GM23338 (cell line): ENCODE data around the gene CTSC. TPM values are rescaled to one million over a fixed set of nuclear protein-coding genes. Genes with fewer than 3 reads are reported as not detected.
A peak's percentile ranks its signal among the peaks of the same experiment; 100 is the strongest.

Experiments used
- ATAC-seq: fragments of 200-7000 bp; cut with Tn5 transposase; 3 replicates; pipeline ENCODE4 v1.9.1; 2020
- DNase-seq: peaks from one replicate; pipeline ENCODE4 v3.0.0-alpha.2; 2015; ENCODE audit warnings: low spot score
- H2AFZ ChIP-seq: fragments of 200-600 bp; sonication (generic); 2 replicates; pipeline ENCODE4 v1.8.0; 2016; ENCODE audit warnings: antibody characterized with exemption, mild to moderate bottlenecking, moderate library complexity
- H3F3A ChIP-seq: fragments of 200-600 bp; sonication (generic); replicated peaks from 2 replicates; pipeline ENCODE4 v1.8.0; 2017; ENCODE audit warnings: antibody characterized with exemption, mixed run types, low read depth
- H3K27ac ChIP-seq: fragments of 200-600 bp; sonication (generic); 2 replicates; pipeline ENCODE4 v1.6.1; 2016; ENCODE audit warnings: low read depth
- H3K27me3 ChIP-seq: fragments of 200-600 bp; sonication (generic); 2 replicates; pipeline ENCODE4 v1.8.0; 2016; ENCODE audit warnings: mild to moderate bottlenecking, mixed run types, moderate library complexity; ENCODE audit not compliant: insufficient read depth
- H3K36me3 ChIP-seq: fragments of 200-600 bp; sonication (generic); 2 replicates; pipeline ENCODE4 v1.8.0; 2016; ENCODE audit warnings: mild to moderate bottlenecking; ENCODE audit not compliant: insufficient read depth
- H3K4me1 ChIP-seq: fragments of 200-600 bp; sonication (generic); 2 replicates; pipeline ENCODE4 v1.8.0; 2016; ENCODE audit warnings: mild to moderate bottlenecking, moderate library complexity; ENCODE audit not compliant: insufficient read depth
- H3K4me2 ChIP-seq: fragments of 200-600 bp; sonication (generic); 2 replicates; pipeline ENCODE4 v1.7.1; 2017; ENCODE audit warnings: mixed run types
- H3K4me3 ChIP-seq: fragments of 200-600 bp; sonication (generic); 2 replicates; pipeline ENCODE4 v1.6.1; 2016; ENCODE audit warnings: mixed run types
- H3K79me2 ChIP-seq: fragments of 200-600 bp; sonication (generic); replicated peaks from 2 replicates; pipeline ENCODE4 v1.8.0; 2017; ENCODE audit warnings: mild to moderate bottlenecking; ENCODE audit not compliant: insufficient read depth
- H3K9me2 ChIP-seq: fragments of 200-600 bp; sonication (generic); 2 replicates; pipeline ENCODE4 v1.8.0; 2017; ENCODE audit not compliant: insufficient read depth
- H4K20me1 ChIP-seq: fragments of 200-600 bp; sonication (generic); replicated peaks from 2 replicates; pipeline ENCODE4 v1.8.0; 2017; ENCODE audit warnings: mild to moderate bottlenecking; ENCODE audit not compliant: insufficient read depth
- H3K27ac Mint-ChIP-seq: 2 replicates; pipeline ENCODE4 v1.8.0; 2020; ENCODE audit warnings: inconsistent platforms, mild to moderate bottlenecking, moderate library complexity, mixed read lengths
- H3K27me3 Mint-ChIP-seq: 3 replicates; pipeline ENCODE4 v1.8.0; 2022; ENCODE audit warnings: low read depth, mild to moderate bottlenecking, moderate library complexity, mixed read lengths, inconsistent platforms; ENCODE audit not compliant: insufficient read depth, poor library complexity
- H3K36me3 Mint-ChIP-seq: 3 replicates; pipeline ENCODE4 v1.8.0; 2021; ENCODE audit warnings: low read depth, mild to moderate bottlenecking, inconsistent platforms, moderate library complexity, mixed read lengths
- H3K4me1 Mint-ChIP-seq: 3 replicates; pipeline ENCODE4 v1.8.0; 2020; ENCODE audit warnings: mild to moderate bottlenecking, inconsistent platforms, mixed read lengths
- H3K4me3 Mint-ChIP-seq: 3 replicates; pipeline ENCODE4 v1.8.0; 2021; ENCODE audit warnings: moderate library complexity, mild to moderate bottlenecking, inconsistent platforms, mixed read lengths
- H3K9me3 Mint-ChIP-seq: 3 replicates; pipeline ENCODE4 v1.8.0; 2020; ENCODE audit warnings: moderate library complexity, mild to moderate bottlenecking, inconsistent platforms, mixed read lengths
- CREB1 ChIP-seq: fragments of 250-450 bp; sonication (Bioruptor Pico); IDR thresholded peaks from 2 replicates; pipeline ENCODE4 v1.5.0; 2020; ENCODE audit warnings: low read depth, mild to moderate bottlenecking, moderate library complexity
- CTCF ChIP-seq, 2 experiments: fragments of 200-600 bp in 1 of 2; sonication (generic) in 1 of 2; conservative IDR thresholded peaks; 2 replicates each; pipeline versions ENCODE4 v1.5.1 to v1.6.1; 2016 to 2017; ENCODE audit warnings: antibody characterized with exemption in 2 of 2, low read depth in 2 of 2, mild to moderate bottlenecking in 2 of 2, moderate library complexity in 1 of 2
- ETS1 ChIP-seq: IDR thresholded peaks from 2 replicates; pipeline ENCODE4 v1.6.1; 2016; ENCODE audit warnings: antibody characterized with exemption
- EZH2 ChIP-seq: fragments of 200-600 bp; sonication (generic); IDR thresholded peaks from one replicate; pipeline ENCODE4 v1.8.0; 2017; ENCODE audit warnings: antibody characterized with exemption, mild to moderate bottlenecking, low read depth; ENCODE audit not compliant: unreplicated experiment
- EZH2phosphoT487 ChIP-seq: fragments of 200-600 bp; sonication (generic); IDR thresholded peaks from one replicate; pipeline ENCODE4 v1.8.1; 2018; ENCODE audit warnings: antibody characterized with exemption; ENCODE audit not compliant: unreplicated experiment
- JUNB ChIP-seq: IDR thresholded peaks from one replicate; pipeline ENCODE4 v1.6.1; 2016; ENCODE audit warnings: antibody characterized with exemption; ENCODE audit not compliant: unreplicated experiment
- POLR2AphosphoS5 ChIP-seq: IDR thresholded peaks from 2 replicates; pipeline ENCODE4 v1.6.1; 2016; ENCODE audit warnings: antibody characterized with exemption, low read depth
- REST ChIP-seq: IDR thresholded peaks from one replicate; pipeline ENCODE4 v1.6.1; 2018; ENCODE audit warnings: antibody characterized with exemption; ENCODE audit not compliant: unreplicated experiment
- STAT1 ChIP-seq: IDR thresholded peaks from one replicate; pipeline ENCODE4 v1.6.1; 2016; ENCODE audit warnings: antibody characterized with exemption; ENCODE audit not compliant: unreplicated experiment
- ZNF114 ChIP-seq: fragments of 250-450 bp; sonication (Bioruptor Pico); IDR thresholded peaks from 2 replicates; pipeline ENCODE4 v1.5.0; 2020; ENCODE audit warnings: mild to moderate bottlenecking, moderate library complexity
- ZNF331 ChIP-seq: fragments of 250-450 bp; sonication (Bioruptor Pico); IDR thresholded peaks from 2 replicates; pipeline ENCODE4 v1.5.0; 2020; ENCODE audit warnings: low read depth, mild to moderate bottlenecking, moderate library complexity
- ZNF462 ChIP-seq: fragments of 250-450 bp; sonication (Bioruptor Pico); IDR thresholded peaks from 2 replicates; pipeline ENCODE4 v1.5.0; 2020; ENCODE audit warnings: mild to moderate bottlenecking, moderate library complexity
- polyA plus RNA-seq: library from polyadenylated mRNA; unstranded; fragments of >200 nt; fragmentation: Nextera tagmentation; extraction: Ambion mirVana; gene quantifications from 2 replicates; pipeline ENCODE4 v1.2.1, GENCODE V29; 2016
- total RNA-seq: library from RNA; depleted of rRNA; stranded (reverse); fragments of >200 nt; shearing (Covaris generic); gene quantifications from 2 replicates; pipeline ENCODE4 v1.2.3, GENCODE V29; 2014

CTSC gene
- total and polyA plus RNA-seq, 2 experiments from 2014 or later: 408 to 444 TPM

- Histone ChIP-seq H3K27me3 (no peaks in the 10 kb centered on the region), H3K4me2 (peak overlapping the region; percentile 53), H2AFZ (no peak overlapping the region), H4K20me1 (peaks cover 66% of the 10 kb centered on the region), H3K4me1 (peaks cover 74% of the 10 kb centered on the region), H3F3A (no peaks in the 10 kb centered on the region), H3K4me3 (no peak overlapping the region), H3K36me3 (peaks cover 33% of the 10 kb centered on the region), H3K27ac (no peak overlapping the region), H3K79me2 (peaks cover 100% of the 10 kb centered on the region), H3K9me2 (no peaks in the 10 kb centered on the region)
- H3K27ac Mint-ChIP-seq: no peak overlapping the region
- no peaks in the 10 kb centered on the region for H3K9me3 Mint-ChIP-seq
- DNase-seq (no peak), ATAC-seq (no peak)
- H3K27me3 Mint-ChIP-seq: peaks cover 3% of the 10 kb centered on the region
- peaks cover 95% of the 10 kb centered on the region for H3K36me3 Mint-ChIP-seq
- H3K4me3 Mint-ChIP-seq: no peak overlapping the region
- peaks cover 86% of the 10 kb centered on the region for H3K4me1 Mint-ChIP-seq
- no peak for TF ChIP-seq ZNF462 (CRISPR knock-in tag)
- no peak for TF ChIP-seq ETS1
- TF ChIP-seq EZH2phosphoT487: no peak
- TF ChIP-seq REST: no peak
- TF ChIP-seq CREB1 (CRISPR knock-in tag): no peak
- no peak for TF ChIP-seq JUNB
- TF ChIP-seq ZNF114 (CRISPR knock-in tag): no peak
- no peak for TF ChIP-seq CTCF (conservative IDR thresholded peaks at IDR 0.05; ENCODE audit: low read depth in 2 of 2)
- no peak for TF ChIP-seq STAT1
- TF ChIP-seq ZNF331 (CRISPR knock-in tag): no peak
- no peak for TF ChIP-seq EZH2
- TF ChIP-seq POLR2AphosphoS5: no peak
These were observed 9.9 kb downstream of the CTSC start for GRCh38 chr11:88327462-88328143.
